Psoas muscle (tissue), 8 donors: ENCODE results near the gene DAB1. TPM values are rescaled to one million over a fixed set of nuclear protein-coding genes. Genes with fewer than 3 reads are reported as not detected.

Experiments
- ATAC-seq, 4 donors: fragments of 200-7000 bp; cut with Tn5 transposase; one replicate each; pipeline ENCODE4 v1.9.1; 2020; ENCODE audit warnings: moderate library complexity in 3 of 4, mild to moderate bottlenecking in 2 of 4
- DNase-seq, 2 donors: peaks; one replicate each; pipeline ENCODE4 v3.0.0-alpha.2; 2020
- H3K27ac ChIP-seq: fragments of 200-600 bp; one replicate; pipeline ENCODE4 v1.8.0; 2022
- H3K27me3 ChIP-seq, 3 donors: fragments of 200-600 bp in 1 of 3; one replicate each; pipeline versions ENCODE4 v1.6.1 to v1.8.0; 2013 to 2022; ENCODE audit warnings: low read length in 2 of 3, mild to moderate bottlenecking in 2 of 3, moderate library complexity in 1 of 3; ENCODE audit not compliant: insufficient read depth in 3 of 3
- H3K36me3 ChIP-seq, 2 donors: fragments of 200-600 bp in 1 of 2; one replicate each; pipeline versions ENCODE4 v1.6.1 to v1.8.0; 2013 to 2022; ENCODE audit warnings: low read depth in 1 of 2, mild to moderate bottlenecking in 1 of 2, moderate library complexity in 1 of 2; ENCODE audit not compliant: insufficient read depth in 1 of 2
- H3K4me1 ChIP-seq: fragments of 200-600 bp; one replicate; pipeline ENCODE4 v1.8.0; 2022
- H3K4me3 ChIP-seq: fragments of 200-600 bp; one replicate; pipeline ENCODE4 v1.8.0; 2022; ENCODE audit warnings: mild to moderate bottlenecking
- H3K9me3 ChIP-seq: fragments of 200-600 bp; one replicate; pipeline ENCODE4 v1.8.0; 2022
- CTCF ChIP-seq: fragments of 200-600 bp; IDR thresholded peaks from one replicate; pipeline ENCODE4 v1.8.0; 2022; ENCODE audit warnings: antibody characterized with exemption
- WGBS, 3 donors: extraction: QIAGEN DNeasy Blood & Tissue Kit; methylation state at CpG; one replicate each; pipeline versions ENCODE4 v1.1.6 to v1.1.7; 2013; 5-methylcytosine and 5-hydroxymethylcytosine counted together
- intact Hi-C, 2 donors: fragments of 100-400 bp; cut with DNase I; formaldehyde crosslinking; loops; one replicate each; pipeline versions ENCODE4 v1.11.0 to v1.14.2; 2022
- polyA plus RNA-seq, 3 donors: library from polyadenylated mRNA; stranded (reverse); fragments of 200-250 nt; gene quantifications; one replicate each; pipeline ENCODE4 v1.2.3, GENCODE V29; 2013
- total RNA-seq, 4 donors: library from RNA; stranded (reverse); fragmentation: NEBNext Ultra II Directional in 2 of 4; extraction: Animal tissue kit (Norgen Biotek cat#: 25700) in 2 of 4; gene quantifications; one replicate each; pipeline versions ENCODE4 v1.2.1 to v1.2.4, GENCODE V29; 2021 to 2023
- donor health status: healthy with polysubstance abuse.
- donor health status: DM: no; HTN: no; CAD: no; lungs with moderate emphysema.
- donor health status: Bipolar disorder and iron deficiency.
- donor health status: healthy.
- donor health status: DM: yes; HTN: yes; CAD: no.
- donor health status: DM: no; HTN: no; CAD: no.
- donor health status: DM: no; HTN: no; CAD: no.
- donor health status: DM: yes; HTN: yes; CAD: no.

The DAB1 gene
- total and polyA plus RNA-seq, 7 donors = 0.04 to 0.28 (median 0.09) TPM; not detected in 1

DNA sequence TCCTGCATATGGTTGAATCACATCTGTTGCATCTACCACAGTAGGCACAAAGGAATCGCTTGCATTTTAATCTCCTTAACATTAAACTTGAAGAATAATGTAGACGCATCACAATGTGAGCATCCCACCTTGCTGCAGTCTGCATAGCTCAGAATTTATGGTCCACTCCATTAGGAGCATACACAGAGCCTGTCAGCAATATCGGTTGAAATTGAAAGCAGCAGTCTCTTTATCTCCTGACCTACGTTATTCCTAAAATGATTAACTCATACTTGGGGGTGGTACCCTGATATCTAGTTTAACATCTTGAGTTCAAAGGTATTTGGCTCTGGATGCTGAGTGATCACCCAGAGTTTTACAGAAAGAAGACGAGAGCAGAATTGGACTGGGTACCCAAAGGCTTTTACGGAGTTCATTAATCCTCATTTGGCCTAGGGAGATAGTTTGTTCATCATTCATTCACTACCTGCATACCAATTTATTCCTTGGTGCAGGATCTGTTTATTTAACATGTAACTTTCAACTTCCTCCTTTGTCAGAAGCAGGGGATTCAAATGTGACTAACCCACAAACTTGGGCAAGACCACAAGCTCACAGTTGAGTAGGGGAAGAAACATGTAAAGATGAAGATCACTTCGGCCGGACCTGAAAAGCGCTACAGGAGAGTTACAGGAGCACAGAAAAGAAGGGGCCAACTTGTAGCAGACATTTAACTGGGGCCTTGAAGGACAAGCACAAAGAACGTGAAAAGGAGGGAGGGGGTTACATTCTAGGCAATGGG, 187.9 kb downstream of the DAB1 start:
- DNase-seq = no peak
- 85 to 88% (median 87%) methylated on average over 10 of the region's 10 CpGs for WGBS, 3 donors
- no peaks in the 10 kb centered on the region for H3K36me3 ChIP-seq
- no peak for TF ChIP-seq CTCF
- H3K27ac ChIP-seq = no peak overlapping the region
- no peaks in the 10 kb centered on the region for H3K4me1 ChIP-seq
- ATAC-seq = no peak
- no peak overlapping the region for H3K4me3 ChIP-seq
- no peaks in the 10 kb centered on the region for H3K9me3 ChIP-seq
- intact Hi-C loops = no loop called here
- H3K27me3 ChIP-seq = no peaks in the 10 kb centered on the region

GRCh38 chr1:57234459-57234858, 189.4 kb downstream of the DAB1 start:
- H3K27ac ChIP-seq = no peak overlapping the region
- H3K9me3 ChIP-seq = no peaks in the 10 kb centered on the region
- TF ChIP-seq CTCF = no peak
- intact Hi-C loops = no loop called here
- ATAC-seq = no peak
- no peak for DNase-seq
- no peaks in the 10 kb centered on the region for H3K4me1 ChIP-seq
- H3K27me3 ChIP-seq = no peaks in the 10 kb centered on the region
- no peaks in the 10 kb centered on the region for H3K36me3 ChIP-seq
- no peak overlapping the region for H3K4me3 ChIP-seq

GRCh38 chr1:57232500-57232899, 191.4 kb downstream of the DAB1 start:
- Histone ChIP-seq H3K27me3 (no peaks in the 10 kb centered on the region), H3K4me3 (no peak overlapping the region), H3K27ac (no peak overlapping the region), H3K36me3 (no peaks in the 10 kb centered on the region), H3K9me3 (no peaks in the 10 kb centered on the region), H3K4me1 (no peaks in the 10 kb centered on the region)
- intact Hi-C loops = no loop called here
- ATAC-seq (no peak), DNase-seq (no peak)
- WGBS, 3 donors = 87 to 92% (median 88%) methylated on average over 3 of the region's 3 CpGs
- no peak for TF ChIP-seq CTCF

- TF ChIP-seq CTCF = no peak
- H3K27me3 ChIP-seq = no peaks in the 10 kb centered on the region
- no peak overlapping the region for H3K4me3 ChIP-seq
- H3K4me1 ChIP-seq = no peaks in the 10 kb centered on the region
- H3K27ac ChIP-seq = no peak overlapping the region
- 54 to 62% (median 56%) methylated on average over 2 of the region's 2 CpGs for WGBS, 3 donors
- no peak for ATAC-seq
- no peak for DNase-seq
- intact Hi-C loops = no loop called here
- H3K9me3 ChIP-seq = no peaks in the 10 kb centered on the region
- no peaks in the 10 kb centered on the region for H3K36me3 ChIP-seq
Measured at GRCh38 chr1:57229998-57230397, 193.9 kb downstream of the DAB1 start.

DNA sequence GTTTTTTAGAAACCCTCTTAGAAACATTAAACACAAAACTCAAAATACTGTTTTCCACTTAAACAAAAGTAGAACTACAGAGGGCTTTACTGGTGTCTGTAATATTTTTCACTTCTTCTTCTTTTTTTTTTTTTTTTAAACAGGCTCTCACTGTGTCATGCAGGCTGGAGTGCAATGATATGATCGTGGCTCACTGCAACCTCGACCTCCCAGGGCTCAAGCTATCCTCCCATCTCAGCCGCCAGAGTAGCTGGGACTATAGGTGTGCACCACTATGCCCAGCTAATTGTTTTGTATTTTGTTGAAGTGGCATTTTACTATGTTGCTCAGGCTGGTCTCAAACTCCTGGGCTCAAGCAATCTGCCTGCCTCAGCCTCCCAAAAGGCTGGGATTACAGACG, 194.8 kb downstream of the DAB1 start:
- ATAC-seq (no peak), DNase-seq (no peak)
- Histone ChIP-seq H3K4me1 (no peaks in the 10 kb centered on the region), H3K27me3 (no peaks in the 10 kb centered on the region), H3K9me3 (no peaks in the 10 kb centered on the region), H3K36me3 (no peaks in the 10 kb centered on the region), H3K4me3 (no peak overlapping the region), H3K27ac (no peak overlapping the region)
- TF ChIP-seq CTCF = no peak
- 71 to 78% (median 73%) methylated on average over 4 of the region's 4 CpGs for WGBS, 3 donors
- intact Hi-C loops = no loop called here
